ENCODE measurements around the gene GLG1.

- TF ChIP-seq POLR2A (IDR thresholded peaks at IDR 0.05; ENCODE audit: low read length) (no peak), GATA1 (IDR thresholded peaks at IDR 0.05; ENCODE audit: low read depth, low read length) (no peak)
Measured at GRCh38 chr16:74450236-74450635, 156.7 kb downstream of the GLG1 start.
